H54 (cell line): ENCODE results near the gene SCD.
"Not testable (repeated sequence)": the region's sequence is repeated elsewhere in the genome, so short reads cannot be mapped to it uniquely, and the experiment has no call there.

Experiments
- DNase-seq: peaks from one replicate; pipeline ENCODE4 v3.0.0; 2011; ENCODE audit warnings: low spot score, mixed read lengths; ENCODE audit not compliant: insufficient read length
- FAIRE-seq: peaks from 3 replicates; lab custom pipeline; 2011; peaks lifted over from hg19 to GRCh38; lab: Jason Lieb, UNC
- POLR2A ChIP-seq: IDR thresholded peaks from 2 replicates; pipeline ENCODE4 v1.6.1; 2011; ENCODE audit warnings: low read depth, mild to moderate bottlenecking, low read length

SCD gene

GRCh38 chr10:100346765-100347567, at the start of gene SCD:
Gene SCD (plus strand): TSS chr10:100347233. CDS start chr10:100347505, 272 bp downstream.
- peak; percentile 79 for TF ChIP-seq POLR2A
- FAIRE-seq: peak; percentile 33

GRCh38 chr10:100297242-100297641, 49.8 kb upstream of the SCD start:
- FAIRE-seq (no peak), DNase-seq (no peak)
- TF ChIP-seq POLR2A: no peak

More at GRCh38 chr10:100346765-100347567, at the start of gene SCD:
- peak; percentile 86 for DNase-seq

- FAIRE-seq, DNase-seq: not testable (repeated sequence)
Measured at GRCh38 chr10:100301123-100301522, 45.9 kb upstream of the SCD start.

GRCh38 chr10:100303724-100304319, 43.2 kb upstream of the SCD start:
- DNase-seq: peak; percentile 15
- TF ChIP-seq POLR2A: no peak
- FAIRE-seq: peak; percentile 75

- no peak for TF ChIP-seq POLR2A
- FAIRE-seq (no peak), DNase-seq (no peak)
Measured at GRCh38 chr10:100304414-100304813, 42.6 kb upstream of the SCD start.

- no peak for DNase-seq
- no peak for FAIRE-seq
- no peak for TF ChIP-seq POLR2A
Measured at GRCh38 chr10:100306861-100307260, 40.2 kb upstream of the SCD start.

- FAIRE-seq (no peak), DNase-seq (peak; percentile 13)
- TF ChIP-seq POLR2A: no peak
Measured at GRCh38 chr10:100307684-100308083, 39.3 kb upstream of the SCD start.

GRCh38 chr10:100311298-100311697, 35.7 kb upstream of the SCD start:
- FAIRE-seq (no peak), DNase-seq (no peak)
- no peak for TF ChIP-seq POLR2A

- FAIRE-seq: no peak
Measured at GRCh38 chr10:100315615-100316014, 31.4 kb upstream of the SCD start.

GRCh38 chr10:100318207-100318606, 28.8 kb upstream of the SCD start:
- DNase-seq (no peak), FAIRE-seq (no peak)
- no peak for TF ChIP-seq POLR2A

More at GRCh38 chr10:100315615-100316014, 31.4 kb upstream of the SCD start:
- no peak for TF ChIP-seq POLR2A
- no peak for DNase-seq

GRCh38 chr10:100319707-100320402, 27.2 kb upstream of the SCD start:
- no peak for DNase-seq
- no peak for FAIRE-seq
- TF ChIP-seq POLR2A: no peak

- TF ChIP-seq POLR2A: no peak
- no peak for DNase-seq
Measured at GRCh38 chr10:100325158-100325557, 21.9 kb upstream of the SCD start.

GRCh38 chr10:100327007-100327717, 19.9 kb upstream of the SCD start:
- TF ChIP-seq POLR2A: no peak
- no peak for FAIRE-seq
- DNase-seq: no peak

More at GRCh38 chr10:100325158-100325557, 21.9 kb upstream of the SCD start:
- FAIRE-seq: no peak

GRCh38 chr10:100327718-100328009, 19.4 kb upstream of the SCD start:
- DNase-seq (no peak), FAIRE-seq (no peak)

More at GRCh38 chr10:100327718-100328009, 19.4 kb upstream of the SCD start:
- no peak for TF ChIP-seq POLR2A
